Amniotic stem cell (primary cell): Measurements from ENCODE around the gene LILRA5.
"Not testable (repeated sequence)": the region's sequence is repeated elsewhere in the genome, so short reads cannot be mapped to it uniquely, and the experiment has no call there.

Experiments
- DNase-seq: peaks from one replicate; lab custom pipeline; 2025; lab: John Stamatoyannopoulos, UW

Gene LILRA5

DNA sequence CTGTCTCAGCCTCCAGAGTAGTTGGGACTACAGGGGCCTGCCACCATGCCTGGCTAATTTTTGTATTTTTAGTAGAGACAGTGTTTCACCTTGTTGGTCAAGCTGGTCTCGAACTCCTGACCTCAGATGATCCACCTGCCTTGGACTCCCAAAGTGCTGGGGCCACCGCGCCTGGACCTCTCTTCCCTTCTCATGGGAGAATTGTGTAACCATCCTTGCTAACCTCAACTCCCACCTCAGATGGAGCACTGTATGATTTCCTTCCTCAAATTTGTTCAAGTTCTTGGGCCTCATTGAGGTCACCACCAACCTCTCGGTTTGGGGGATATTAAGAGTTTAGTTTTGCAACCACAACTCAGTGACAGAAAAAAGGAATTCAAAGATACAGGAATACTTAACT is 10.7 kb downstream of the LILRA5 start:
- no peak for DNase-seq

- DNase-seq = no peak
These were observed 13.5 kb downstream of the LILRA5 start for GRCh38 chr19:54299515-54299914.

GRCh38 chr19:54299126-54299498 is 13.9 kb downstream of the LILRA5 start:
- no peak for DNase-seq

GRCh38 chr19:54298357-54299125 is 14.4 kb downstream of the LILRA5 start:
- no peak for DNase-seq

DNA sequence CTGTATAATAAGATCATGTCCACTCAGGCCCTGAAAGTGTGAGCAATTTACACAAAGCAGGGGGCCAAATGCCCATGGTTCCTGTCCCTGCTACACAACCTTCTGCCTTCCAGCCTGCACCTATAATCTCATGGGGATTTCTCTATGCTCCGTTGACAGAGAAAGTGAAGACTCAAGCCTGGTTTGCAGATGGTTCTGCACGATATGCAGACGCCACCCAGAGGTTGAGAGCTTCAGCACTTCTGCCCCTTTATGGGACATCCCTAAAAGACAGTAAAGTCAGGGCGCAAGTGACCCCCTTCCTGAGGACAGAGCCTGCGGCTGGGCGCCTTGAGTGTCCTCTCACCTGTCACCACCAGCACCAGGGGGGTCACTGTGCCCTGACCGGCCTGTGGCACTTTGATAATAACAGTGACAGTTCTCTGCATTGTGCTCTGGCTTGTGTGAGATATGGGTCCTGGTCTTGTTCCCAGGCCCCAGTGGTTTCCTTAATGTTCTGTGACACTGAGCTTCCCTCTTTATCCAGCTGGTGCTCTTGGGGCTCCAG is 15.1 kb downstream of the LILRA5 start:
- no peak for DNase-seq

DNA sequence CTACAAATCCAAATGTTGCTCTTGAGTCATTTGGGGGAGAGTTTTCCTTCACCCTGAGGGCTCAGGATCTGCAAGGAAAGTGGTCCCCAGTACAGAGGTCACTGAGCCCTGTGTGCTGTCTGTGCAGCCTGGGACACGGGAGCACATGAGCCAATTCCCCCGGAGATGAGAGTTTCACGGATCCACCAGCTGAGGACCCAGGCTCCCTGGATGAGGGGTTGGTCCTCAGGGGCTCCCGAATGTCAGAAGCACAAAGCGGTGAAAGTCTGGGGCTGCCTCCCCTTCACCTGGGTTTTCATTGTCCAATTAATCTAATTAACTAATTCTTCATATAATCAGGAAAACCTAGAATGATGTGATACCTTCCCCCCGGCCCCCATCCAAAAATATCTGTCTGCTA is 18.4 kb downstream of the LILRA5 start:
- DNase-seq = no peak

DNA sequence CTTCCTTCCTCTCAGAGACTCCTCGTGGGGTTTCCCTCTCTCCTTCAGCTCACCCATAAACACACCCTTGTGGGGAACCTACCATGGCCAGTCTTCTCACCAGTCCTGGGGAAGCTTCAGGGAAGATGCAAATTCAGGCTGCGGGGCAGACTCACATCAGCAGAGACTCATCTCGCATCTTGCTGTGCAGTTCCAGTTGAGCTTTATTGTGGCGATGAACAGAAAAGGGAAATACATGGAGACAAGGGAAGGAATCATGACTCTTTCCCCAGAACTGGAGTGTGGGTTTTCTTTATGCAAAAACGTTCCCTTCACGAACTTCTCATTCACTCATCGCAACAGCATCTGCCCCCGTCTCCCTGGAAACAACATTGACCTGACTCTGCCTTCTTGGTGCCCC is 23.8 kb downstream of the LILRA5 start:
- not testable (repeated sequence) for DNase-seq

- DNase-seq = no peak
These were observed 25.5 kb downstream of the LILRA5 start for GRCh38 chr19:54287456-54287855.

DNA sequence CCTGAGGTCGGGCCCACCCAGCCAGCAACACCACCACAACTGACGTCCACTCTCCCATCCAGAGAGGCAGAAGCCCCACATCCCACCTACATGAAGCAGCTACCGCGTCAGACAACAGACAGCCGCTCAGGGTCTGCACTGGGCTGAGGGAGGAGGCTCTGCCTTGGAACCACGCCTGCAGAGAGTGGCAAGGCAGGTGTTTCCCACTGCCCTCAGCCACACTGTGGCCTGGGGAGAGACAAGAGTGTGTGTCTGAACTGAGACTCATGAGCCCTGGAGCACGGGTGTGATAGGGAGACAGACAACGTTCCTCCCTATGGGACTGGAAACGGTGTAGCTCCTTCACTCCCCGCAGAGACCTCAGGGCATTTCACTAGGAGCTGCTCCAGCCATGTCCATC is 26.7 kb downstream of the LILRA5 start:
- DNase-seq = not testable (repeated sequence)

- not testable (repeated sequence) for DNase-seq
These were observed 27.4 kb downstream of the LILRA5 start for GRCh38 chr19:54285427-54286056.

GRCh38 chr19:54282686-54283470 is 30.1 kb downstream of the LILRA5 start:
- no peak for DNase-seq

GRCh38 chr19:54281729-54282075 is 31.3 kb downstream of the LILRA5 start:
- DNase-seq = not testable (repeated sequence)

- DNase-seq = no peak
These were observed 31.8 kb downstream of the LILRA5 start, which contains the start of gene LILRB2 for GRCh38 chr19:54281007-54281728. LILRB2 (minus strand) TSS chr19:54281110; CDS start chr19:54280496, 614 bp downstream.

GRCh38 chr19:54280441-54280840 is 32.5 kb downstream of the LILRA5 start:
- DNase-seq = not testable (repeated sequence)

- not testable (repeated sequence) for DNase-seq
These were observed 32.9 kb downstream of the LILRA5 start for GRCh38 chr19:54280025-54280424.

DNA sequence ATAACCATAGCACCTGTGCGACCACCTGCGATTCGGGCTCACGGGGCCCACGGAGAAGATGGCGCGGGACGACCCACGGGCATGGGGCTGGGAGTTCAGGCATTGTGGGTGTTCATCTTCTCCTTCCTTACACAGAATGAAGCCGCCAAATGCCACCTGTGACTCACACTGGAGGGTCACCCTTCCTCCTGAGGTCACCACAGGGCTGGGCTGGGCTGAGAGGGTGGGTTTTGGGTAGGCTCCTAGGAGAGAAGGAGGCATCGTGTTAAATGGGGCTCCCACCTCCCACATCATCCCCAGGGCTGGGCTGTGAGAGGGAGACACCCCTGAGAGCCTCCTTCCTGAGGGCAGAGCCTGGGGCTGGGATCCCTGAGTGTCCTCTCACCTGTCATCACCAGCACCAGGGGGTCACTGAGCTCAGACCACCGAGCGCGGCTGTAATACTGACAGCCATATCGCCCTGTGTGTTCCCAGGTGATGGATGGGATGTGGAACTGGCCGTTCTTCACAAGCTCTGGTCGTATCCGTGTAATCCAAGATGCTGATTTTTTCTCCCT is 33.5 kb downstream of the LILRA5 start:
- no peak for DNase-seq

- not testable (repeated sequence) for DNase-seq
These were observed 34.3 kb downstream of the LILRA5 start for GRCh38 chr19:54278571-54279195.

- DNase-seq = not testable (repeated sequence)
These were observed 34.9 kb downstream of the LILRA5 start for GRCh38 chr19:54278056-54278455.

DNA sequence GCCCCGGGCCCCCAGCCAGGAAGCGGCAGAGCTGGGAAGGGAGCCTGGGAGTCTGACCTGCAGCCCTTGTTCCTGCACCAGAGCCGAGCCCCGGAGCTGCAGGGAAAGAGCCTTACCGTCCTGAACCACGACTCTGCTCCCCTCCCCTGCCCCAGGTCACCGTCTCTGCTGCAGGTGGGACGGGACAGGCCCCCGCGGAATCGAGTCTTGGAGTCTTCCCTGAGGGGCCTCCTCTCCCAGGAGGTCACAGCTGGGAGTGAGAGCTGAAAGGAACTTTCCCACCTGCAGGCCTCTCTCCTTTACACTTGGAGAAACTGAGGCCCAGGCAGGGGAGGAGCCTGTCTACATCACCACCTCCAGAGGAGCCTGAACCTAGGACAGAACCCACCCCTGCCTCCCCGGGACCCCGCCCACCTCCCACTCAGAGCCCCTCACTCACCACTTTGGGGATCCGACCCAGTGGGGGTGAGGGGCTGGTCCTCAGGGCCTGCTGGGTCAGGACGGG is 35.8 kb downstream of the LILRA5 start:
- not testable (repeated sequence) for DNase-seq

- no peak for DNase-seq
These were observed 37.0 kb downstream of the LILRA5 start for GRCh38 chr19:54275951-54276350.

DNA sequence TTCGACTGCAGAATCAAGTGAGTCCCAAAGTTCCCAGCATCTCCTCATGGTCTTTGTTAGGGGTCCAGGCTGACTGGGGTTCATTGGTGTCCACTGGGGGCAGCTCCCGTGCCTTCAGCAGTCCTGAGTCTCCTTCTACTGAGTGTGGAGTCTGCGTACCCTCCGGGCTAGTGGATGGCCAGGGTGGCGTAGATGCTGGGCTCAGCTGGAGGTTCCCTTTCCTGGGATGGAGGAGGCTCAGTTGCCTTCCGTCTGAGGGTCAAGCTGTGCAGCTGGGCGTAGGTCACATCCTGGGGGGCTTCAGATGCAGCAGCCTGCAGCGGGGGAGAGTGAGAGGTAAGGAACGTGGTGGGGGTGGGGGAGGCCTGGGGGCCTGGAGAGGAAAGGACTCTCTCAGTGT is 38.5 kb downstream of the LILRA5 start:
- DNase-seq = not testable (repeated sequence)
